NOMO-1 treated with DMSO at 0.1 percent for 48 hours (cell line): ENCODE measurements around the gene TPCN2.
"Not testable (repeated sequence)": the region's sequence is repeated elsewhere in the genome, so short reads cannot be mapped to it uniquely, and the experiment has no call there.

Source experiments
- DNase-seq: peaks from one replicate; lab custom pipeline; 2025; ENCODE audit not compliant: unreplicated experiment; lab: John Stamatoyannopoulos, UW

Gene TPCN2

DNA sequence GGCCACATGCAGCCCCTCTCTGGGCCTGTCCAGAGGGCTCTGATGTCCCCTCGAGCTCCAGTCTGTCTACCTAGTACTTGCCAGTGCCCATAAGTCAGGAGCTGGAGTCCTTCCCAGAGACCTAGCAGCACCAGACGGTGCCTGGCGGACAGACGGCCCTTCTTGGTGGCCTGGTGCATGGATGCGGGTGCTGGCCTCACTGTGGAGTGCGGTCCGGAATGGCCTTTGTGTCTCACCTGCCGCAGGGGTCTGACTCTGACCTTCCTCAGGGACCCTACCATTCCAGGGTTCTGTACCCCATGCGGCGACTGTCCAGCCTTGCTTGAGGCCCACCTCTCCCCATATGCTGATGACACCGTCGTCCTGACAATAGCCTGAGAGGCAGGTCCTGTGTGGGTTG, 77.6 kb downstream of the TPCN2 start:
- no peak for DNase-seq

DNA sequence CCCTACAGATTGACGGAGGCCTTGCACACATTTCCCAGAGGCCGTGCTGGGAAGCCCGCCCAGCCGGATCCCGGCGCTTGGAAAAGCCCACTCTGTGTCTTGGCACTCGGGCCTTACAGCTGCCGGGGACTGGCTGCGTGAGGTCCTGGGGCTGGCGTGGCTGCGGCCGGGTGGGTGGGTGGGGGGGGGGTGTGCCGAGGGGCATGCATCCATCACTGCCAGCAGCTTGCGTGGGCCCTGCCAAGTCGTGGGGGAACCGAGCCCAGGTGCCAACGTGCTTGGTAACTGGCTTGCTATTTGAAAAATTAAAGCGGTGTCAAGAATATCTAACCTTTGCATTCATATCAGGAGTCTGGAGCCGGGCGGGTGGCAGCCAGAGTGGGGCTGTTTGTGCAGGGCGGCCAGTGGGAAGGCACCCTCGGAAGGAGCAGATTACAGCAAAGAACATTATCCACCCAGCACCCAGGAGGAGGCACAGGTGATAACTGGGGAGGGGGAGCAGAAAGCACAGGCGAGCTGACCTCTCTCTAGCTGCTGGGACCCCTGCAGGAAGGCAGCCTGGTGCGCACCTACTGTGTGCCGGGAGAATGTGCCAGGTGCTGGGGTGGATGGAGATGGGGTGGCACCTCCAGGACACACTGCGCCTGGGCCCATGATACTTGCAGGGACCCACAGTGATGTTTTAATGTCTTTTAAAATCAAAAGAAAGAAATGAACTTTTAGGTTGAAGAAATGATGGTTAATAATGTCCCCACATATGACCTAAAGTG, 78.5 kb downstream of the TPCN2 start:
- no peak for DNase-seq

DNA sequence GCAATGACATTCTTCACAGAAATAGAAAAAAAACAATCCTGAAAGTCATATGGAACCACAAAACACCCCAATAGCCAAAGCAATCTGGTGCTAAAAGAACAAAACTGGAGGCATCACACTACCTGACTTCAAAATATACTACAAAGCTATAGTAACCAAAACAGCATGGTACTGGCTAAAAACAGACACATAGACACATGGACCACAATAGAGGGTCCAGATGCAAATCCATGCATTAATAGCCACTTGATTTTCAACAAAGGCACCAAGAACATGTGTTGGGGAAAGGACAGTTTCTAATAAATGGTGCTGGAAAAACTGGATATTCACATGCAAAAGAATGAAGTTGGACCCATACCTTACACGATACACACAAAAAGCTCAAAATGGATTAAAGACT, 79.2 kb downstream of the TPCN2 start:
- DNase-seq, result no peak

DNA sequence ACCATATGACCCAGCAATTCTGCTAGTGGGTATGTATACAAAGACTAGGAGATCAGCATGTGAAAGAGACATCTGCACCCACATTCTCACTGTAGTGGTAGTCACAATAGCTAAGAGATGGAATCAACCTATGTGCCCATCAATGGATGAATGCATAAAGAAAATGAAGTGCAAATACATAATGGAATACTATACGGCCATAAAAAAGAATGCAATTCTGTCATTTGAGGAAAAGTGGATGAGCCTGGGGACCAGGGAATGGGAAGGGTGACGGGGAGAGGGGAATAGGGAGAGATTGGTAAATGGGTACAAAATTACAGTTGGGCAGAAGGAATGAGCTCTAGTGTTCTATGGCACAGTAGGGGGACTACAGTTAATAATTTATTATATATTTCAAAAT, 80.3 kb downstream of the TPCN2 start:
- DNase-seq, result no peak

DNA sequence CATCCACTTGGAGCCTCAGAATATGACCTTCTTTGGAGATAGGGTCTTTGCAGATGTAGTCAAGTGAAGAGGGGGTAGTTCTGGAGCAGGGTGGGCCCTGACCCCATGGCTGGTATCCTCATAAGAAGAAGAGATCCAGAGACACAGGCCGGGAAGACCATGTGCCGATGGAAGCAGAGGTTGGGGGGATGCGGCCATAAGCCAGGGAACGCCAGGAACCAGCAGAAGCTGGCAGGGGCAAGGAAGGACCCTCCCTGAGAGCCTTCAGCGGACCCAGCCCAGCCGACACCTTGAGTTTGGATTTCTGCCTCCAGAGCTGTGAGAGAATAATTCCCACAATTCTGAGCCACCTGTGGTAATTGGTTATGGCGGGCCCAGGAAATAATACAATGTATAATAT, 80.9 kb downstream of the TPCN2 start:
- no peak for DNase-seq

DNA sequence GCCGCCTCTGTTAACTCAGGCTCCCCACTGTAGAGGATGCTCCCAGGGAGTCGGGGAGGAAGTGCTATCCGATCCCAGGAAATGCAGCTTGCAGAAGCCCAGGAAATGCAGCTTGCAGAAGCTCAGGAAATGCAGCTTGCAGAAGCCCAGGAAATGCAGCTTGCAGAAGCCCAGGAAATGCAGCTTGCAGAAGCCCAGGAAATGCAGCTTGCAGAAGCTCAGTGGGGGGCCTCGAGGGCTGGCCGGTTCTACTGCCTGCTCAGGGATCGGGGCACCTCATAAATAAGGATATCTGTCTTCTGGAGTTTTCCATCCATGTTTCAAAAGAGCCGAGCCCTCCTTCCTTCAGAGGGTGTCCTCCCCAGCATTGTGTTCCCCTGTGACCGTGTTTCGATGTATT, 81.9 kb downstream of the TPCN2 start:
- DNase-seq, result no peak

DNA sequence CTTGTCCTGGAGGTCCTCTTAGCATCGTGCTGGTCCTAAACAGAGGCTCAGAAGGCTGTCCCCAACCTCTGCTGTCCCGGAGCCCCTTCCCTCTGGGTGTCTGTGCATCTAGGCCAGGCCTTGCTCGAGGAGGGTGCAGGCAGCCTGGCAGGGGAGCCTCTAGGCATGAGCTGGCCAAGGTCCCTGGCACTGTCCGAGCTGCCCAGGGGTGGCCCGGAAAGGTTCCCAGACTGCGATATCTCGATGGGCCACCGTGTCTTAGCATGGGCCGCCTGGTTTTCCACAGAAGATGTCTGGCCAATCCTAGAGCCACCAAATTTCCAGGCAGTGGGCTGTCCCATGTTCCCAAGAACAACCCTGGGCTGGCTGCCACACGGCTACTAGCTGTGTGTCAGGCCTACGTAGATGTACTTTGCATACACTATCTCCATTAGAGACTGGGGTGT, 82.4 kb downstream of the TPCN2 start:
- no peak for DNase-seq

DNA sequence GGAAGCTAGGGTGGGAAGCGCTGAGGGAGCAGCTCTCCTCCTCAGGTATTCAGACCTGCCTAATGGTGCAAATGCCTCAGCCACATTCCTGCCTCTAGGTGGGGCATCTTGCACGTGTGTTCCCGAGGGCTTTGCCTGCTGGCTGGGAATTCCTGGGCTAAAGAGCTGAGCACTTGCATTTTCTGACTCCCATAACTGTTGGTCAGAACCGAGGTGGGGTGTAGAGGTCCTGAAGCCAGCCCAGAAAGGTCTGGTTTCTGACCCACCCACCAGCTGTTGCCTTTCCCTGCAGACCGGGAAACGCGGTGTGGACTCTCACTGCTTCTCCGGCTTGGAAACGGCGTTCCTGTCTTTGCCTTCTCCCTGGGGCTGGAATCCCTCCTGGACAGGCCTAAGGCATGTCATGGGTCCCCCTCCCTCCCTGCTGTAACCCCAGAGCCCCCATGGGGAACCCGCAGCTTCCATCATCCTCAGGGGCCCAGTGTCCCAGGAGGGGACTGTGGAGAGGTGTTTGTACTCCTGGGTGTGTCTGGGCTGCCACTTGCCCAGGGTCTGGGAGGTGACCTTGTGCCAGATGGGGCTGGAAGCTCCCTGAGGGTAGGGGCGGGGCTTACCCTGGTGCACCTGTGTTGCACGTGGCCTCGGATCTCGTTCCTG, 83.0 kb downstream of the TPCN2 start:
- DNase-seq, result no peak

DNA sequence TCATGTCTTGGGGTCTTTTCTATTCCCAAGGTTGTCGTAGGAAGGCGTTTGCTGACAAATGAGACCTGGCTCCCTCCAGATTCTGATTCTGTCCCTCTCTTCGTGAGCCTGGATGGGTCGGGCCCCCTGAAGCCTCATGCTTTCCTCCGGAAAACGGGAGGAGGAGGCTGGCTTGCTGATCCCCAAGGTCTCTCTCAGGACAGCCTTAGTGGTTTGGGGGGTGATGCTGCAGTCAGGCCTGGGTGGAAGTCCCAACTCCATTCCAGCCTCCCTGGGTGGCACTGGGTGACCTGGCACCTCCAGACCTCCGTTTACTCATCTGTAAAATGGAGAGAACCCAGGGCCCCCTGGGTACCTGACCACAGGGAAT, 83.6 kb downstream of the TPCN2 start:
- no peak for DNase-seq

DNA sequence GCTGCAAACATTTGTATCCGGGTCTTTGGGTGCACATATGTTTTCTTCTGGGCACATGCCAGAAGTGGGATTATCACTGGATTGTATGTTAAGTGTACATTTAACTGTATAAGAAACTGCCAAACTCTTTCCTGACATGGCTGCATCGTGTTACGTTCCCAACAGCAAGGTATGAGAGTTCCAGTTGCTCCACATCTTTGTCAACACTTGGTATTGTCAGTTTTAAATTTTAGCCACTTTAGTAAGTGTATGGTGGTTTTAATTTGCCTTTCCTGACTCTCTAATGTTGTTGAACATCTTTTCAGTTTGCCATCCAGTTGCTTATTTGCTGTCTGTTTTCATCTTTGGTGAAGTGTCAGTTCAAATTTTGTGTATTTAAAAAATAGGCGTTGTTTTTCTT, 84.5 kb downstream of the TPCN2 start:
- no peak for DNase-seq

DNA sequence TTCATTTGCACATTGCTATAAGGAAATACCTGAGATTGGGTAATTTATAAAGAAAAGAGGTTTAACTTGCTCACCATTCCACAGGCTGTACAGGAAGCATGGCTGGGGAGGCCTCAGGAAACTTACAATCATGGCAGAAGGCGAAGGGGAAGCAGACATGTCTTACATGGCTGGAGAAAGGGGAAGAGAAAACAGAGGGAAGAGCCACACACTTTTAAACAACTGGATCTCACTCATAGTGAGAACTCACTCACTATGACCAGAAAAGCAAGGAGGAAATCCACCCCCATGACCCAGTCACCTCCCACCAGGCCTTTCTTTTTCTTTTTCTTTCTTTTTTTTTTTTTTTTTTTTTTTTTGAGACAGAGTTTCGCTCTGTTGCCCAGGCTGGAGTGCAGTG, 85.5 kb downstream of the TPCN2 start:
- DNase-seq, result not testable (repeated sequence)

DNA sequence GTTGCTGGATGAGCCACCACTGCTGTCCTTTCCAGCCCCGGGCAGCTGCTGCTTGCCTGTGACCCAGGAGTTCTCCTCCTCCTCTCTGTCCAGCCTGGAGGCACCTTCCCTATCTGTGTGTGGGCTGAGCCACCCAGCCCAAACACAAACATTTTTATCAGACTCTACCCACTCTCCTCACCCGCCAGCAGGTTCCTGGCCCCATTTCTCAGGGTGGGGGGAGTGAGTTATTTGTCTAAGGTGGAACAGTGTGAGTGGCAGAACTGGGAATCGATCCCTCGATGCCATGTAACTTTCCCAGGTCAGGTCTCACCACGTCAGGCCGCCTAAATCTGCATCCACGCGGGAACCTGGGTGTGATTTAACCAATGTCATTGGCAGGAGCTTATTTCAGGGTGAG, 86.2 kb downstream of the TPCN2 start:
- no peak for DNase-seq

DNA sequence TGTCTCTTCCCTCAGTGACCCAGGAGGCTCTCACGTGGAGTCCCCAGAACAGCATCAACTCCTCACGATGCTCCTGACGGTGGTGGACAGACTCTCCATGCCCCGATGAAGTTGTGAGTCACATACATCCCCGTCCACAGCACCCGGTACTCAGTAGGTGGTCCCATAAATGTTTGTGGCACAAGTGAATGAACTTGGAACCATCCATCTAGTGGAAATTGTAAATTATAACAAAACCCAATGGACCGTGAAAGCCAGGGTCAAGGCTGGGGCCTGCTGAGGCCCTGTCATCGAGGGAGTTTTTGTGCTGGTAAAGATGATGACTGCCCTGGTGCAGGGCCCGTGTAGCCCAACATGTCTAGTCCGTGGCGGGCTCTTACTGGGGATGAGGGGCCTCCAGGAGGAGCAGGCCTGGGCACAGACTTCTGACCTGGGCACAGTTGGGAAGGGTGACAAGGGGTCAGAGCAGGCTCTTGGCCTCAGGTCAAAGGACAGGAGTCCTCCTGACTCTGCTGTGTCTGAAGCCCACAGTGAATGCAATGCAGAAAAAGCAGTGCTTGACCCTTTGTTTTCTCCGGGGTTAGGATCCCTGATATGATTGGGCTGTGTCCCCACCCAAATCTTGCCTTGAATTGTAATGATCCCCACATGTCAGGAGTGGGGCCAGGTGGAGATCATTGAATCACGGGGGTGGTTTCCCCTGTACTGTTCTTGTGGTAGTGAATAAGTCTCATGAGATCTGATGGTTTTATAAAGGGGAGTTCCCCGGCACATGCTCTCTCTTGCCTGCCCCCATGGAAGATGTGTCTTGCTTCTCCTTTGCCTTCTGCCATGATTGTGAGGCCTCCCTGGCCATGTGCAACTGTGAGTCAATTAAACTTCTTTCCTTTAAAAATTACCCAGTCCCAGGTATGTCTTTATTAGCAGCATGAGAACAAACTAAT, 87.0 kb downstream of the TPCN2 start:
- DNase-seq, result no peak

DNA sequence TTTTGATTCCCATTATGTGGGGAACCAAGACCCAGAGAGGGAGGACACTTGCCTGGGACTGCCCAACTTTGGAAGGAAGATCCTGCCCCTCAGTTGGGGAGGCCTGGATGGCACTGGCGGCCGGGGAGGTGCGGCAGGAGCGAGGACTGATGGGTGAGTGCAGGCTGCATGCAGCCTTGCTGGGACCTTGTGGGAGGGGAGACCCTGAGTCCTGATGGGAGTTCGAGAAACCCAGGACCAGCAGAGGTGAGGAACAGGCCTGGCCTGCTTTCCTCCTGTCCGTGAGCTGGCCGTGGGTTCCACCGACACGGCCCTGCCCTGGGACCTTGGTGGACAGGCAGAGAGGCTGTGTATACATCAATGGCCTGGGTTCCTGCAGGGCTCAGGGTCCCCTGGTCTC, 87.7 kb downstream of the TPCN2 start:
- DNase-seq, result no peak

DNA sequence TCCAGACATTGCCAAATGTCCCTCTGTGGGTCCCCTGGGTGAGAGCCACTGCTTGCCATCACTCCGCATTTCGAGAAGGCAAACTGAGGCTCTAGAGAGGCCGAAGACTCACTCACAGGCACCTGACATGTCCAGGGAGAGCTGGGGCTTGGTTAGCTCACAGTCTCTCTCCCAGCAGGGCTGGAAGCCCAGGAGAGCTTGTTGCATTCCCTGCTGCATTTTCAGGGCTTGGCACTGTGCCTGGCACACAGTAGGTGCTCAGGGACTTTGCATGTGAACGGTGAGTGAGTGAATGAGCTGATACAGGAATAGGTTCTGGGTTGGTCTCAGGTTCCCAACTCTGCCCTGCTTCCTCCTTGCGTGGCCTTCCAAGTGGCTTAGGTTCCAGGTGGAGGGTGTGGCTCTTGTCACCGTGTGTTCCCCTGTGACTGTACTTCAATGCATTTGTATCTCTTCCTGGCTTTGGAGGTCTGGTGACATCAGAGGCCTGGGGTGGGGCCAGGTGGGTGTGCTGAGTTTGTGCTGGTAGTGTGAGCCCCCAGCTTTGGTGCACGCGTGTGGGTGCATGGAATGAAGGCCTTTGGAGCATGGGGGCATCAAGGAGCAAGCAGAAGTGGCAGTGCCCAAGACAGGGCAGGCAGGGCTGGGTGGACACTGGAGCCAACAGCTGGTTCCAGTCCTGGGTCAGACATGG, 88.6 kb downstream of the TPCN2 start:
- DNase-seq, result no peak

DNA sequence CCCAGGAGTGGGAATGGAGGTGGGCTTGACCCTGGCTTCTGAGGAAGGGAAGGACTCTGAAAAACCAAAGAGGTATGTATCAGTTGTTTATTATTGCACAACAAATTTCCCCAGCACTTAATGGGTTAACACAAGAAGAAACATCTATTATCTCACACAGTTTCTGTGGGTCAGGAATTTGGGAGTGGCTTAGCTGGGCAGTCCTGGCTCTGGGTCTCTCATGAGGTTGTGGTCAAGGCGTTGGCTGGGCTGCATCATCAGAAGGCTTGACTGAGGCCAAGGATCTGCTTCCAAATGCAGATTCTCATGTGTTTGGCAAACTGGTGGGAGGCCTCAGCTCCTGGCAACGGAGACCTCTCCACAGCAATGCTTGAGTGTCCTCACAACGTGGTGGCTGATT, 89.5 kb downstream of the TPCN2 start:
- DNase-seq, result no peak

DNA sequence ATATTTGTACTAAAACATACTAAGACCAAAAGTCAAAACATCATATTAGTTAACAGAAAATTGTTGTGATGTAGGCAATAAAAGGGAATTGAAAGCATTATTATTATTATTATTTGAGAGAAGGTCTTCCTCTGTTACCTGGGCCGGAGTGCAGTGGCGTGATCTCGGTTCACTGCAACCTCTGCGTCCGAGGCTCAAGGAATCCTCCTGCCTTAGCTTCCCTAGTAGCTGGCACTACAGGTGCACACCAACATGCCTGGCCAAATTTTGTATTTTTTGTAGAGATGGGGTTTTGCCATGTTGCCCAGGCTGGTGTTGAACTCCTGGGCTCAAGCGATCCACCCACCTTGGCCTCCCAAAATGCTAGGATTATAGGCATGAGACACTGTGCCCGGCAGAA, 91.4 kb downstream of the TPCN2 start:
- DNase-seq, result not testable (repeated sequence)

DNA sequence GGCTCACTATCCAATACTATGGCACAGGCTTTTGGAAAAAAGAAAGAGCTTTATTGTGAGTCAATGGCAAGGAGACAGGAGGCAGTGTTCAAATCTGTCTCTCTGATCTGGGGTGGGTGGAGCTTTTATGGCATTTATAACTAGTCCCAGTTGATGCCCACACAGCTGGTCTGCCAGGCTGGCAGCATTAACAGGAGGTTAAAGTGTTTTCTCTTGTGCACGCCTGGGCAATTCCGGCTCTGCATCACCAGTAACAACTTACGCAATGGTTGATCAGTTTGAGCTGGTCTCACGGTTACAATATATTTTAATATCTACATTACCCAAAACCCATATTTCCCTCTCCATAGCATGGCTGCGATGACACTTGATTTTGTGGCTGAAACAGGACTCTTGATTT, 91.9 kb downstream of the TPCN2 start:
- no peak for DNase-seq

DNA sequence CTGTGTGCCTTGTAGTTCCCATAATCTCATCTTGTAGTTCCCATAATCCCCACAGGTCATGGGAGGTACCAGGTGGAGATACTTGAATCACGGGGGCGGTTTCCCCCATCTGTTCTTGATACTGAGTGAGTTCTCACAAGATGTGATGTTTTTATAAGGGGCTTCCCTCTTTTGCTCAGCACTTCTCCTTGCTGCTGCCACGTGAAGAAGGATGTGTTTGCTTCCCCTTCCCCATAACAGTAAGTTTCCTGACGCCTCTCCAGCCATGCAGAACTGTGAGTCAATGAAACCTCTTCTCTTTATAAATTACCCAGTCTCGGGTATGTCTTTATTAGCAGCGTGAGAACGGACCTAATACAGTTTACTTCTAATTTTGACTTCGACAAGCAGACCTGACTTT, 93.0 kb downstream of the TPCN2 start:
- peak; percentile 18 for DNase-seq

DNA sequence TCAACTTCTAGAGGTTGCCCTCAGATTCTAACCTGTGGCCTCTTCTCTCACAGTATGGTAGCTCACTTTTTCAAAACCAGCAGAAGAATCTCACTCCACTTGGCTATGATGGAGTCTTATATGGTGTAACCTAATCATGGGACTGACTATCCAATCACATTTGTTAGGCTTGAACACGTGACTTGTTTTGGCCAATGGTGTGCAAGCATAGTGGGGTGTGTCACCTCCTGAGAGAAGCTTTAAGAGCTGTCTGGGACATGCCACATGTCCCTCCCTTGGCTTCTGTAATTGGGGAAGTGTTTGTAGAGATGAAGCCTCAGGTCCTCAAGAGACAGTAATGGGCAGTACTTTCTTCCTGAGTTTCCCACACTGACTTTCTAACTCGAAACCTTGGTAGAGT, 94.2 kb downstream of the TPCN2 start:
- no peak for DNase-seq
